GM10248 (cell line): ENCODE data around the gene PHOX2A.

ENCODE experiments used
- CTCF ChIA-PET: fragments of 300-600 bp; sonication (Branson Sonifier 250); formaldehyde crosslinking; extraction: SDS; loops from one replicate; lab custom pipeline; 2021; ENCODE audit warnings: antibody characterized with exemption; lab: Yijun Ruan, JAX
- POLR2A ChIA-PET: fragments of 350-650 bp; sonication (Branson Sonifier 250); formaldehyde crosslinking; extraction: SDS; loops from one replicate; lab custom pipeline; 2020; ENCODE audit warnings: antibody characterized with exemption; lab: Yijun Ruan, JAX
- DNase-seq: peaks from one replicate; pipeline ENCODE4 v3.0.0; 2012; ENCODE audit errors: extremely low spot score
- TF ChIP-seq, protein P1 (sequence below): IDR thresholded peaks from 2 replicates; pipeline ENCODE4 v1.5.1; 2012; ENCODE audit warnings: mild to moderate bottlenecking, low read depth; ENCODE audit errors: extremely low read depth, missing control alignments, control extremely low read depth

The PHOX2A gene

DNA sequence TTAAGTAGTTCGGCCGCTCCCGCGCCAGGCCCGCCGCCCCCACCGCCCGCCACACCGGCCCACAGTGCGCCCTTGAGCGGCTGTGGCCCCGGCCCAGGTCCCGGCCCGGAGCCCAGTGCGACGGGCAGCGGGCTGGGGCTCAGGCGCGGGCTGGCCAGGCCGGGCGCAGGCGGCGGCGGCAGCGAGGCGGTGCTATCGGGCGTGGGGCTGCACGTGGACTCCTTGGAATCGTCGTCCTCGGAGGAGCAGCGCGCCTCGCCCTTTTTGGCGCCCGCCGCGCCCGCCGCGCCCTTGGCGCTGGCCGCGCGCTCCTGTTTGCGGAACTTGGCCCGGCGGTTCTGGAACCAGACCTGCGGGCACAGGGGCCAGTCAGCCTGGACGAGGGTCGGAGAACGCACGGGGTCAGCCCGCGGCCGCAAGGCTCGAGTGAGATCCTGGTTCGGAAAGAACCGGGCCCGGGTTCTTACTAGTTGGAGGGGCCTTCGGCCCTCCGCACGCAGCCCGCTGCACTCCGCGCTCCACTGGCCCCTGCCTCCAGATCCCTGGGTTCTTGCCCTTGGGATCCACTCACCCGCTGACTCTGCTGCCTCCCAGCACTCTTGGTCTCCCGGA, 4.0 kb downstream of the PHOX2A start:
- TF ChIP-seq, protein P1, sequence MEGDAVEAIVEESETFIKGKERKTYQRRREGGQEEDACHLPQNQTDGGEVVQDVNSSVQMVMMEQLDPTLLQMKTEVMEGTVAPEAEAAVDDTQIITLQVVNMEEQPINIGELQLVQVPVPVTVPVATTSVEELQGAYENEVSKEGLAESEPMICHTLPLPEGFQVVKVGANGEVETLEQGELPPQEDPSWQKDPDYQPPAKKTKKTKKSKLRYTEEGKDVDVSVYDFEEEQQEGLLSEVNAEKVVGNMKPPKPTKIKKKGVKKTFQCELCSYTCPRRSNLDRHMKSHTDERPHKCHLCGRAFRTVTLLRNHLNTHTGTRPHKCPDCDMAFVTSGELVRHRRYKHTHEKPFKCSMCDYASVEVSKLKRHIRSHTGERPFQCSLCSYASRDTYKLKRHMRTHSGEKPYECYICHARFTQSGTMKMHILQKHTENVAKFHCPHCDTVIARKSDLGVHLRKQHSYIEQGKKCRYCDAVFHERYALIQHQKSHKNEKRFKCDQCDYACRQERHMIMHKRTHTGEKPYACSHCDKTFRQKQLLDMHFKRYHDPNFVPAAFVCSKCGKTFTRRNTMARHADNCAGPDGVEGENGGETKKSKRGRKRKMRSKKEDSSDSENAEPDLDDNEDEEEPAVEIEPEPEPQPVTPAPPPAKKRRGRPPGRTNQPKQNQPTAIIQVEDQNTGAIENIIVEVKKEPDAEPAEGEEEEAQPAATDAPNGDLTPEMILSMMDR = peak; percentile 3
- ChIA-PET CTCF (interaction anchor here (0.8 to 1.5 kb wide), 3 partner anchors 9 to 191 kb away, joined by 3 to 11 read pairs (median 4); no protein-coding TSS in a partner anchor), POLR2A (no interaction called here)
- no peak for DNase-seq

DNA sequence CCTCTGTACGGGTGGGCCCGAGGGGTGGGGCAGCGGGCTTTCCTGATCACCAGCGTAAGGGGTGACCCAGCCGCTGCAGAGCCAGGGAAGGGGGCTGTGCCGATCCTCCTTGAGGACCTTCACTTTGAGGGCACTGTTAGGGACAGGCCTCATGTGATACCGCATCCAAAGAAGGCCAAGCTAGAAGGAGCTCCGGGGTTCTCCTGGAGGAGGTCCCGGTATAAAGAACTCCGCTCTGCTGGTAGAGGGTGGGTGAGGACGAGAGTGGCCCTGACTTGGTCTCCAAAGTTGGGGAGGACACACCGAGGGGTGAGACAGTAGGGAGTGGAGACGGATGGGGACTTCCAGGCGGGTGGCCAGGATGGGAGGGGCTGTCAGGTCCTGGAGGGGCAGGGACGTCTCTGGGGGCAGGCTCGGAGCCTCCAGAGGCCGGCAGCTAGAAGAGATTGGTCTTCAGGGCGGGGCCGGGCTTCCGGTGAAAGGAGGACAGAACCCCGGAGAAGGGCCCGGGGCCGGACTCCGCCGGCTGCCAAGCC, 4.6 kb downstream of the PHOX2A start:
- CTCF ChIA-PET = interaction anchor here (3.1 to 4.4 kb wide), 2 partner anchors 12 to 214 kb away, joined by 16 to 36 read pairs; partner anchors contain the start of gene INPPL1
- TF ChIP-seq, protein P1 = no peak
- POLR2A ChIA-PET = no interaction called here
- peak; percentile 71 for DNase-seq

DNA sequence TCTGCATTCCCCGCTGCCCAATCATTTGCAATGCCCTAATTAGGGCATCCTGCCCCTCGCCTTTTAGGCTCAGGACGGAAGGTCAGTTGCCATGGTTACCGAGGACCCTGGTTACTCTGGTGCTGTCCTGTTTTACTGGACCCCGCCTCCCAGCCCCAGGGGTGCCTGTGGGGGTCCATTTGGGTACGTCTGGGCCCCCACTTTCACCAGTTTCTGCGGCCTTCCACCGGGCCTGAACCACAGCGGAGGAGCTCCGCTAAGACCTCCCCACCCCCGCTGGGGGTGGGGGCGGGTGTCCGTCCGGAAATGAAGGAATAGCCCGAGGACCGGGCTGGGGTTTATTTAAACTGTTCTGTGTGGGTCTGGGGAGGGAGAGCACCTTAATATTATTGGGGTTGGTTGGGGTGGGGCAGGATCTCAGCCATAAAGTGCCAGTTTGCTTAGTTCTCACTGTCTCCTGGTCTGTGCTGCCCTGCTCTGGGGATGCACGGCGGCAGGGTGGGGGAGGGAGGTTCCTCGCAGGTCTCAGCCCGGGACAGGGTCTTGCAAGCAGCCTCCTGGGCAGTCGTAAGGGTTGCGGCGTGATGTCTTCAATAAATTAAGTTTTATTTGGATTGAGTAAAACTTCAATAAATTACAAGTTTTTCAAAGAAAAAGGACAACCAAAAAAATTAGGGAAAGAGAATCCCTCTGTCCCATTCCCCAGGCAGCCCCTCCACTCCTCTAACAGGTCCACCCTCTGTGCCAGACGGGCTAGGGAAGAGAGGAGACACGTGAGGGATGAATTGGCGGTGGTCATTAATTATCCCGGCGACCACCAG, 5.3 kb downstream of the PHOX2A start:
- no peak for DNase-seq
- CTCF ChIA-PET = interaction anchor here (1.0 to 4.4 kb wide), 17 partner anchors 8 to 213 kb away, joined by 3 to 36 read pairs (median 5); partner anchors contain the start of gene INPPL1
- POLR2A ChIA-PET = no interaction called here
- TF ChIP-seq, protein P1 = no peak

DNA sequence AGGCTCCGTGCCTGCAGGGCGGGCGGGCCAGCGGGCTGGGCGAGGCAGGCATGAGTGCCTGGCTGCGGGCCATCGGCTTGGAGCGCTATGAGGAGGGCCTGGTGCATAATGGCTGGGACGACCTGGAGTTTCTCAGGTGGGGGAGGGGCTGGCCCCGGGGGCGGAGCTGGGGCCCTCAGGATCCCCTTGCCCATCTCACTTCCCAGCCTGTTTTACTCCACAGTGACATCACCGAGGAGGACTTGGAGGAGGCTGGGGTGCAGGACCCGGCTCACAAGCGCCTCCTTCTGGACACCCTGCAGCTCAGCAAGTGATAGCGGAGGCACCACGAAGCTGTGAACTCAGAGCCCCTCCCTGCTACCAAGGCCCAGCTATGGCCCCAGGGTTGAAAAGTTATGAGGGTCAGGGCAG, 5.9 kb downstream of the PHOX2A start:
- POLR2A ChIA-PET = no interaction called here
- TF ChIP-seq, protein P1 = peak; percentile 79
- CTCF ChIA-PET = interaction anchor here (0.8 to 4.4 kb wide), 24 partner anchors 8 to 212 kb away, joined by 3 to 36 read pairs (median 4); partner anchors contain the start of gene INPPL1
- DNase-seq = peak; percentile 85

DNA sequence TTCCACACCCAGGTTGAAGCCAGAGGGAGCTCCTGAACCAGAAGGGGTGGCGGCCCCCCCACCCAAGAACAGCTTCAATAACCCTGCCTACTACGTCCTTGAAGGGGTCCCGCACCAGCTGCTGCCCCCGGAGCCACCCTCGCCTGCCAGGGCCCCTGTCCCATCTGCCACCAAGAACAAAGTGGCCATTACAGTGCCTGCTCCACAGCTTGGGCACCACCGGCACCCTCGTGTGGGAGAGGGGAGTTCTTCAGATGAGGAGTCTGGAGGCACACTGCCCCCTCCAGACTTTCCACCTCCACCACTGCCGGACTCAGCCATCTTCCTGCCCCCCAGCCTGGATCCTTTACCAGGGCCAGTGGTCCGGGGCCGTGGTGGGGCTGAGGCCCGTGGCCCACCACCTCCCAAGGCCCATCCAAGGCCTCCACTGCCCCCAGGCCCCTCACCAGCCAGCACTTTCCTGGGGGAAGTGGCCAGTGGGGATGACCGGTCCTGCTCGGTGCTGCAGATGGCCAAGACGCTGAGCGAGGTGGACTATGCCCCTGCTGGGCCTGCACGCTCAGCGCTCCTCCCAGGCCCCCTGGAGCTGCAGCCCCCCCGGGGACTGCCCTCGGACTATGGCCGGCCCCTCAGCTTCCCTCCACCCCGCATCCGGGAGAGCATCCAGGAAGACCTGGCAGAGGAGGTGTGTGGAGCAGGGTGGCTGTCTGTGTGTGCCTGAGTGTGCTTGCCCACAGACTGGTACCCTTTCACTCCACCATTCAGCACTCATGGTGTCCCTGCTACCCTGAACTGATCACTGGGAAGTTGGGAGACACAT, 6.7 kb downstream of the PHOX2A start:
- CTCF ChIA-PET = interaction anchor here (0.8 to 4.4 kb wide), 25 partner anchors 9 to 212 kb away, joined by 3 to 36 read pairs (median 4); partner anchors contain the start of genes CLPB and INPPL1
- DNase-seq = no peak
- TF ChIP-seq, protein P1 = no peak
- POLR2A ChIA-PET = no interaction called here
